GM10248 (cell line): ENCODE results near the gene MON1A.
"Not testable (repeated sequence)": the region's sequence is repeated elsewhere in the genome, so short reads cannot be mapped to it uniquely, and the experiment has no call there.

Experiments used
- CTCF ChIA-PET: fragments of 300-600 bp; sonication (Branson Sonifier 250); formaldehyde crosslinking; extraction: SDS; loops from one replicate; lab custom pipeline; 2021; ENCODE audit warnings: antibody characterized with exemption; lab: Yijun Ruan, JAX
- POLR2A ChIA-PET: fragments of 350-650 bp; sonication (Branson Sonifier 250); formaldehyde crosslinking; extraction: SDS; loops from one replicate; lab custom pipeline; 2020; ENCODE audit warnings: antibody characterized with exemption; lab: Yijun Ruan, JAX
- DNase-seq: peaks from one replicate; pipeline ENCODE4 v3.0.0; 2012; ENCODE audit errors: extremely low spot score
- CTCF ChIP-seq: IDR thresholded peaks from 2 replicates; pipeline ENCODE4 v1.5.1; 2012; ENCODE audit warnings: mild to moderate bottlenecking, low read depth; ENCODE audit errors: extremely low read depth, missing control alignments, control extremely low read depth

MON1A gene

GRCh38 chr3:49955636-49956035, 26.0 kb upstream of the MON1A start:
- ChIA-PET CTCF (interaction anchor here (0.6 kb wide), 1 partner anchor 22 kb away, joined by 3 read pairs; no protein-coding TSS in a partner anchor), POLR2A (no interaction called here)
- TF ChIP-seq CTCF, result no peak
- no peak for DNase-seq

- ChIA-PET CTCF (no interaction called here), POLR2A (no interaction called here)
- TF ChIP-seq CTCF, result no peak
- DNase-seq, result no peak
These were observed 23.3 kb upstream of the MON1A start for GRCh38 chr3:49952924-49953323.

- TF ChIP-seq CTCF, result no peak
- CTCF ChIA-PET, result no interaction called here
- POLR2A ChIA-PET, result no interaction called here
These were observed 13.0 kb upstream of the MON1A start for GRCh38 chr3:49942651-49943050.

GRCh38 chr3:49940667-49941249, 11.1 kb upstream of the MON1A start:
- CTCF ChIA-PET, result interaction anchor here (0.9 to 2.3 kb wide), 4 partner anchors 9 to 138 kb away, joined by 3 to 22 read pairs (median 3); partner anchors contain the start of genes INKA1 and MON1A
- POLR2A ChIA-PET, result interaction anchor here (0.6 to 2.5 kb wide), 10 partner anchors 9 to 847 kb away, joined by 3 to 22 read pairs (median 5); partner anchors contain the start of genes MON1A and QRICH1

More at GRCh38 chr3:49942651-49943050, 13.0 kb upstream of the MON1A start:
- no peak for DNase-seq

GRCh38 chr3:49939858-49940666, 10.5 kb upstream of the MON1A start, which contains the start of gene RBM6:
RBM6 (plus strand) TSS chr3:49940150; CDS start chr3:49962642, 22,492 bp downstream.
- ChIA-PET POLR2A (interaction anchor here (0.6 to 2.5 kb wide), 10 partner anchors 8 to 846 kb away, joined by 3 to 22 read pairs (median 5); partner anchors contain the start of genes MON1A and QRICH1), CTCF (interaction anchor here (0.9 to 2.3 kb wide), 4 partner anchors 10 to 137 kb away, joined by 3 to 22 read pairs (median 3); partner anchors contain the start of genes INKA1 and MON1A)
- DNase-seq, result peak; percentile 98
- TF ChIP-seq CTCF, result no peak

More at GRCh38 chr3:49940667-49941249, 11.1 kb upstream of the MON1A start:
- TF ChIP-seq CTCF, result no peak
- DNase-seq, result no peak

GRCh38 chr3:49937090-49937489, 7.5 kb upstream of the MON1A start:
- no peak for DNase-seq
- TF ChIP-seq CTCF, result no peak
- ChIA-PET POLR2A (no interaction called here), CTCF (no interaction called here)

GRCh38 chr3:49932281-49932680, 2.7 kb upstream of the MON1A start:
- DNase-seq, CTCF ChIA-PET, POLR2A ChIA-PET: not testable (repeated sequence)
